UCSD-AML1 (cell line): Measurements from ENCODE around the gene POU3F2.

ENCODE experiments used
- DNase-seq: peaks from one replicate; lab custom pipeline; 2025; ENCODE audit not compliant: unreplicated experiment; lab: John Stamatoyannopoulos, UW

Gene POU3F2

GRCh38 chr6:98830146-98830545 is 4.2 kb upstream of the POU3F2 start:
- no peak for DNase-seq

- DNase-seq: no peak
Observed at GRCh38 chr6:98831057-98831958, 3.1 kb upstream of the POU3F2 start.

GRCh38 chr6:98831959-98832283 is 2.5 kb upstream of the POU3F2 start:
- no peak for DNase-seq

GRCh38 chr6:98832284-98833056 is 1.9 kb upstream of the POU3F2 start:
- no peak for DNase-seq

- no peak for DNase-seq
Observed at GRCh38 chr6:98833057-98833306, 1.4 kb upstream of the POU3F2 start.

GRCh38 chr6:98833307-98834059 is 891 bp upstream of the POU3F2 start:
- DNase-seq: peak; percentile 56

GRCh38 chr6:98835149-98836024 is 1.0 kb downstream of the POU3F2 start:
- DNase-seq: no peak

- DNase-seq: no peak
Observed at GRCh38 chr6:98836025-98836961, 1.9 kb downstream of the POU3F2 start.

GRCh38 chr6:98836962-98837944 is 2.9 kb downstream of the POU3F2 start:
- DNase-seq: no peak

- DNase-seq: no peak
Observed at GRCh38 chr6:98838032-98838431, 3.7 kb downstream of the POU3F2 start.

GRCh38 chr6:98838975-98839374 is 4.6 kb downstream of the POU3F2 start:
- DNase-seq: no peak

GRCh38 chr6:98839781-98840361 is 5.5 kb downstream of the POU3F2 start:
- no peak for DNase-seq

GRCh38 chr6:98840385-98840784 is 6.0 kb downstream of the POU3F2 start:
- no peak for DNase-seq

- DNase-seq: no peak
Observed at GRCh38 chr6:98840996-98841513, 6.7 kb downstream of the POU3F2 start.

- no peak for DNase-seq
Observed at GRCh38 chr6:98841621-98842341, 7.4 kb downstream of the POU3F2 start.

GRCh38 chr6:98842342-98843180 is 8.2 kb downstream of the POU3F2 start:
- DNase-seq: no peak
